CD14-positive monocyte (primary cell): ENCODE results near the gene TMX3. TPM values are rescaled to one million over a fixed set of nuclear protein-coding genes. Genes with fewer than 3 reads are reported as not detected.

Experiments used
- DNase-seq, 3 donors: peaks; one replicate each; pipeline ENCODE4 v3.0.0-alpha.2; 2011 to 2022
- H2AFZ ChIP-seq: 2 replicates; pipeline ENCODE4 v1.6.0; 2012; ENCODE audit warnings: mild to moderate bottlenecking, low read depth, low read length, inconsistent platforms; ENCODE audit not compliant: insufficient read depth, poor library complexity, severe bottlenecking
- H3K27ac ChIP-seq, 2 donors: 1 replicate in 1 of 2; 2 replicates in 1 of 2; pipeline ENCODE4 v1.5.1; 2012 to 2013; ENCODE audit warnings: low read length in 2 of 2, control low read depth in 1 of 2, inconsistent platforms in 1 of 2, low read depth in 1 of 2, mild to moderate bottlenecking in 1 of 2
- H3K27me3 ChIP-seq, 2 donors: one replicate each; pipeline versions ENCODE4 v1.6.0 to v1.6.1; 2011 to 2013; ENCODE audit warnings: low read length in 2 of 2; ENCODE audit not compliant: control insufficient read depth in 2 of 2, insufficient read depth in 2 of 2
- H3K36me3 ChIP-seq, 2 donors: replicated peaks in 1 of 2; 1 replicate in 1 of 2; 2 replicates in 1 of 2; pipeline versions ENCODE4 v1.5.1 to v1.6.1; 2012 to 2013; ENCODE audit warnings: low read length in 2 of 2, control low read depth in 1 of 2, inconsistent platforms in 1 of 2, mild to moderate bottlenecking in 1 of 2; ENCODE audit not compliant: insufficient read depth in 2 of 2, control insufficient read depth in 1 of 2
- H3K4me1 ChIP-seq, 2 donors: 1 replicate in 1 of 2; 2 replicates in 1 of 2; pipeline versions ENCODE4 v1.5.1 to v1.6.1; 2012 to 2013; ENCODE audit warnings: low read length in 2 of 2, control low read depth in 1 of 2, inconsistent platforms in 1 of 2, mild to moderate bottlenecking in 1 of 2, moderate library complexity in 1 of 2; ENCODE audit not compliant: insufficient read depth in 2 of 2, control insufficient read depth in 1 of 2
- H3K4me2 ChIP-seq: replicated peaks from 2 replicates; pipeline ENCODE3; 2012; ENCODE audit warnings: low read length, moderate library complexity, mild to moderate bottlenecking; ENCODE audit not compliant: poor library complexity, severe bottlenecking; ENCODE audit errors: extremely low read depth
- H3K4me3 ChIP-seq, 3 experiments: fragments of 200-600 bp in 1 of 3; sonication (generic) in 1 of 3; replicated peaks in 1 of 3; 1 replicate in 2 of 3; 2 replicates in 1 of 3; pipeline ENCODE4 v1.5.1; 2011 to 2013; ENCODE audit warnings: low read length in 3 of 3, mild to moderate bottlenecking in 3 of 3, control low read depth in 2 of 3, low read depth in 2 of 3, inconsistent platforms in 1 of 3, moderate library complexity in 1 of 3
- H3K79me2 ChIP-seq: 2 replicates; pipeline ENCODE4 v1.6.0; 2012; ENCODE audit warnings: mild to moderate bottlenecking, control low read depth, inconsistent platforms, low read length, moderate library complexity; ENCODE audit not compliant: insufficient read depth
- H3K9ac ChIP-seq: 2 replicates; pipeline ENCODE4 v1.6.0; 2017; ENCODE audit warnings: low read length, mild to moderate bottlenecking; ENCODE audit not compliant: insufficient read depth, poor library complexity, severe bottlenecking
- H3K9me3 ChIP-seq, 2 donors: replicated peaks in 1 of 2; 1 replicate in 1 of 2; 2 replicates in 1 of 2; pipeline versions ENCODE4 v1.5.1 to v1.6.1; 2012 to 2013; ENCODE audit warnings: low read length in 2 of 2, control low read depth in 1 of 2; ENCODE audit not compliant: control insufficient read depth in 1 of 2, insufficient read depth in 1 of 2
- H4K20me1 ChIP-seq: 2 replicates; pipeline ENCODE4 v1.6.0; 2012; ENCODE audit warnings: mild to moderate bottlenecking, low read length, control low read depth, moderate library complexity; ENCODE audit not compliant: insufficient read depth
- H3K27ac Mint-ChIP-seq, 7 donors: one replicate each; pipeline ENCODE4 v1.8.0; 2020; ENCODE audit warnings: mild to moderate bottlenecking in 7 of 7, mixed read lengths in 7 of 7, moderate library complexity in 6 of 7, inconsistent platforms in 2 of 7
- H3K27me3 Mint-ChIP-seq, 3 donors: one replicate each; pipeline ENCODE4 v1.8.0; 2021 to 2022; ENCODE audit warnings: low read depth in 3 of 3, mild to moderate bottlenecking in 3 of 3, mixed read lengths in 3 of 3, moderate library complexity in 3 of 3, inconsistent platforms in 1 of 3
- H3K36me3 Mint-ChIP-seq, 2 donors: one replicate each; pipeline ENCODE4 v1.8.0; 2020; ENCODE audit warnings: mixed read lengths in 2 of 2, inconsistent platforms in 1 of 2, mild to moderate bottlenecking in 1 of 2
- H3K4me1 Mint-ChIP-seq: one replicate; pipeline ENCODE4 v1.8.0; 2020; ENCODE audit warnings: mild to moderate bottlenecking, mixed read lengths
- H3K4me3 Mint-ChIP-seq, 2 donors: one replicate each; pipeline ENCODE4 v1.8.0; 2020; ENCODE audit warnings: mild to moderate bottlenecking in 2 of 2, mixed read lengths in 2 of 2, moderate library complexity in 1 of 2
- H3K9me3 Mint-ChIP-seq, 7 donors: one replicate each; pipeline ENCODE4 v1.8.0; 2020 to 2022; ENCODE audit warnings: mixed read lengths in 7 of 7, mild to moderate bottlenecking in 6 of 7, moderate library complexity in 6 of 7, inconsistent platforms in 2 of 7
- intact Hi-C, 2 donors: fragments of 100-400 bp; cut with micrococcal nuclease; formaldehyde crosslinking; loops; one replicate each; pipeline versions ENCODE4 v1.15.0 to v1.15.1; 2023
- polyA plus RNA-seq, 3 donors: library from polyadenylated mRNA; depleted of rRNA in 1 of 3; unstranded in 2 of 3; stranded (reverse) in 1 of 3; fragments of 300-500 nt in 2 of 3; fragments of >200 nt in 1 of 3; fragmentation: Illumina TruSeq in 2 of 3; gene quantifications; 1 replicate in 2 of 3; 2 replicates in 1 of 3; pipeline ENCODE4 v1.2.3, GENCODE V29; 2012 to 2021
- TF ChIP-seq, protein P1 (sequence below): fragments of 200-600 bp; IDR thresholded peaks from one replicate; pipeline ENCODE4 v1.8.0; 2022; ENCODE audit warnings: antibody characterized with exemption, mild to moderate bottlenecking

TMX3 gene
- polyA plus RNA-seq, 3 donors = 13.7 to 37.7 (median 16.5) TPM

DNA sequence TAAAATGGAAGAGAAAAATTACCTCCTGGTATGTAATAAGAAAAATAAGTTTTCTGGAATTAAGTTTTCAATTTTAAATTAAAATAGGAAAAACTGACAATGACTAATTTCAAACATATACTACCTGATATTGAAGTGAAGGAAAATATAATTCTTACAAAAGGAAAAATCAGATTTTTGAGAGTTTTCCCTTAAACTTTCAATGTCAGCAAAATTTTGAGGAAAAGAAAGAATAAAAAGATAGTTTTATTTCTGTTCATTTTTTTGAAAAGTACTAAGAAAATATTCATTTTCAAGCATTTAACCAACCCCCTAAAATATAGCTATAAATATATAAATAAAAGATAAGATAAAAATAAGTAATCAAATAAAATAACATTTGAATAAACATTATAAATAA lies 87.1 kb downstream of the TMX3 start:
- TF ChIP-seq, protein P1, sequence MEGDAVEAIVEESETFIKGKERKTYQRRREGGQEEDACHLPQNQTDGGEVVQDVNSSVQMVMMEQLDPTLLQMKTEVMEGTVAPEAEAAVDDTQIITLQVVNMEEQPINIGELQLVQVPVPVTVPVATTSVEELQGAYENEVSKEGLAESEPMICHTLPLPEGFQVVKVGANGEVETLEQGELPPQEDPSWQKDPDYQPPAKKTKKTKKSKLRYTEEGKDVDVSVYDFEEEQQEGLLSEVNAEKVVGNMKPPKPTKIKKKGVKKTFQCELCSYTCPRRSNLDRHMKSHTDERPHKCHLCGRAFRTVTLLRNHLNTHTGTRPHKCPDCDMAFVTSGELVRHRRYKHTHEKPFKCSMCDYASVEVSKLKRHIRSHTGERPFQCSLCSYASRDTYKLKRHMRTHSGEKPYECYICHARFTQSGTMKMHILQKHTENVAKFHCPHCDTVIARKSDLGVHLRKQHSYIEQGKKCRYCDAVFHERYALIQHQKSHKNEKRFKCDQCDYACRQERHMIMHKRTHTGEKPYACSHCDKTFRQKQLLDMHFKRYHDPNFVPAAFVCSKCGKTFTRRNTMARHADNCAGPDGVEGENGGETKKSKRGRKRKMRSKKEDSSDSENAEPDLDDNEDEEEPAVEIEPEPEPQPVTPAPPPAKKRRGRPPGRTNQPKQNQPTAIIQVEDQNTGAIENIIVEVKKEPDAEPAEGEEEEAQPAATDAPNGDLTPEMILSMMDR = no peak
- Mint-ChIP-seq H3K27ac (no peak overlapping the region), H3K4me1 (no peaks in the 10 kb centered on the region), H3K9me3 (no peaks in the 10 kb centered on the region), H3K27me3 (peaks cover 0 to 5% (median 3%) of the 10 kb centered on the region in 3 donors), H3K36me3 (no peaks in the 10 kb centered on the region), H3K4me3 (no peak overlapping the region)
- intact Hi-C loops = no loop called here
- Histone ChIP-seq H3K9ac (no peak overlapping the region), H3K9me3 (no peaks in the 10 kb centered on the region), H3K27me3 (no peaks in the 10 kb centered on the region), H3K27ac (no peak overlapping the region), H3K4me2 (no peak overlapping the region), H3K79me2 (no peaks in the 10 kb centered on the region), H3K36me3 (no peaks in the 10 kb centered on the region), H2AFZ (no peak overlapping the region), H3K4me3 (no peak overlapping the region), H4K20me1 (no peaks in the 10 kb centered on the region), H3K4me1 (no peaks in the 10 kb centered on the region)
- DNase-seq = no peak

Other genes starting within 250 kb of the TMX3 start
- 1 to 10 TPM in 1 of 3 donors, under 1 TPM in 1, not detected in 1; 0.34 to 1.4 TPM for gene CCDC102B, start 83.0 kb upstream of the TMX3 start, polyA plus RNA-seq